Measurements from ENCODE around the gene STK33. TPM values are rescaled to one million over a fixed set of nuclear protein-coding genes. Genes with fewer than 3 reads are reported as not detected.

STK33 gene
- total RNA-seq, 1 donor from 2014 or later, result 0.69 TPM

DNA sequence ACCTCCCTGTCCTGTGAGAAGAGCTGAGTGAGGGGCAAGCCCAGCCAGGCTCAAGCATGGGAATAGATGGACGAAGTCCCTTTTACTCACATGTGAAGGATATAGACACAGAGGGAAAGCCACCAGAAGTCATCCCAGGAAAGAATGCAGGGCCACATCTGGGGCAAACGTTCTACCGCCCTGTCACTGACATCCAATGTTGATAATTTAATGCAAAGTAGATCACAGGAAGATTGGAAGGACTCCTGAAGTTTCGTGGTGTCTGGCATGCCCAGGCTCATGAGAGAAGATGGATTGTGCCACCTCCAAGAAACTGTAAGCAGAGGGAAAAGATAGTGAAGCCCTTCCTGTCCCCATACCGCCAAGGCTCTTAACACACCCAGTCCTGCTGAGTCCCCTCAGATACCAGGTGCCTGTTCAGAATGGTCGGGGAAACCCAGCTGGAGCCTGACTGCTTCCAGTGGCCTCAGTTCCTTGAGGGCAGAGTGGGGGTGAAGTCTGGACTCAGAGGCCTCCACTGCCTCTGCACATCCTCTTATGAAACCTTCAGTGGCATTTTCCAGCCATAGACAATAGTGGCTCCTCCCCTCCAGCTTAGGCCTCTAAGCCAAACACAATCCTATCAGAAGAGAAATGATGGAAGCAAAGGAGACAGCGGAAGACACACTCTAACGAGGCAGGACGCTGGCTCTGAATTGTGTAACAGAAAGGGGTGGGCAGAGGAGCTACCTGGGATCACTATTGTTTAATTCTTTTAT is 7.5 kb upstream of the STK33 start:
- no peak for DNase-seq

DNA sequence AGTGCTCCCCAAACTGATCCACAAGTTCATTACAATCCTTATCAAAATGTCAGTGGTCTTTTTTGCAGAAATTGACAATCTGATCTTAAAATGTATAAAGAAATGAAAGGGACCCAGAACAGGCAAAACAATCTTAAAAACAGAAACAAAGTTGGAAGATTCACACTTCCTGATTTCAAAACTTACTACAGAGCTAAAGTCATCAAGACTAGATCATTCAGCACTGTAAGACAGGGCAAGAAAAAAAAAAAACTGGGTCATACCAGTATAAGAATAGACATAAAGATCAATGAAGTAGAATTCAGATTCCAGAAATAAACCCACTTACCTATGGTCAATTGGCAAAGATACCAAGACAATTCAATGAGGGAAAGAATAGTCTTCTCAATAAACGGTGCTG is 4.5 kb upstream of the STK33 start:
- no peak for DNase-seq

DNA sequence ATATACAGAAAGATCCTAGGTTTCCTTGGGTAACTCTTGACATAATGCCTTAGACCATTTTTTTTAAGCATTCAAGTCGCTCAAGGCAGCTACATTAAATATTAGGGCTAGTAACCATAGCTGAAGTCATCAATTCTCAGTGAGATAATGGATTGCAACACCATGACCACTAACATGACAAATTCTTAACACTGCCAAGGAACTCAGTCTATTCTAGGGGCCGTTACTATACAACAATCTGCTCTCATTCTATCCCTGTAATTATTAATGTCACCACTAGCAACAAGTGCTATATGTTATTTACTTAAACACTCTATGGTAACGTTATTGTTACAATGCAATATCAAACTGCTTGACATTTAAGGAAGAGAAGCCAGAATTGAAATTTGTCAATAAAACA is 3.2 kb upstream of the STK33 start:
- peak; percentile 12 for DNase-seq

DNA sequence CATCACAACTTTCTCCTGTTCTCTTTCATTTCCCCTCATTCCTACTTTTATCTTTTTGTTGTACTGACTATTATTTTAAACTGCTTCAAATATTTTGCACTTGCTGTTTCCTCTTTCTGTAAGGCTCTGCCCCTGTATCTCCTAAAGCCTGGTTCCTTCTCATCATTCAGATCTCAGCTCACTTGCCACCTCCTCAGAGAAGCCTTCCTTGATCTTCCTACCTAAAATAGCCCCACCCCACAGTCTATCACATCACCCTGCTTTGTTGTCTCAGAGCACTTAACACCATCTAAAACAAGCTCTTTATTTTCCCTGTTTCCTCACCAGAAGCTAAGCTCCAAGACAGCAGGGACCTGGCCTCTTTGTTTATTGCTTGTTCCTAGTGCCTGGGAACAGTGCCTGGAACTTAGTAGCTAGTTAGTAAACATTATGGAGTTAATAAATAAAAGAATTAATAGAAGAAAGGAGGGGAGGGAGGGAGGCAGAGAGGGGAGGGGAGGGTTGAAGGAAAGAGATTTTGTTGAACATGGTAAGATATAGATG is 2.5 kb upstream of the STK33 start:
- DNase-seq, result no peak

- DNase-seq, result no peak
Observed at GRCh38 chr11:8593455-8593854, 573 bp downstream of the STK33 start.

DNA sequence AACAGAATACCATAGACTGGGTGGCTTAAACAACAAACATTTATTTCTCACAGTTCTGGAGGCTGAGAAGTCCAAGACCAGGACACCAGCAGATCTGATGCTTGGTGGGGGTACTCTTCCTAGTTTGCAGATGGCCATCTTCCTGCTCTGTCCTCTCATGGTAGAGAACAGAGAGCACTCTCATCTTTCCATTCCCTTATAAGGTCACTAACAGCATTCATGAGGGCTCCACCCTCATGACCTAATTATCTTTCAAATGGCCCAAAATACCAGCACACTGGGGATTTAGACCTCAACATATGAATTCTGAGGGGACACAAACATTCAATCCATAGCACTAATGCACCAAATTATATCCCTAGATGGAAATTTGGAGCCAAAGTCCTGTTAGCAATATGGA is 6.1 kb downstream of the STK33 start:
- DNase-seq, result no peak

DNA sequence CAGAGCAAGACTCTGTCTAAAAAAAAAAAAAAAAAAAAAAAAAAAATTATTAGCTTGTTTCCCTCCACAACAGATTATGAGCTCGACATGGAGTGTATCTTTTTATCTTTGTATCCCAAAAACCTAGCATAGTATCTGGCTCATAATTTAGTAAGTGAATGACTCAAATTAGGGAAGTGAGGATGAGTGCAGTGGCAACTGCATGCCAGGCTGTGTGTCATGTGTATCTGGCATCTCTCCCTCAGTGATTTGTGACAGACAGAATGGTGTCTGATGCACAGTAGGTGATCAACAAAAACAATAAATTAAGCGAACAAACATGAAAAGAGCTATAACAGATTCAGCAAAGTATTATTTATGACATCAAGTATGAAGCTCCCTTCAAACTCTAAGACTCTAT is 7.2 kb downstream of the STK33 start:
- no peak for DNase-seq

- DNase-seq, result no peak
Observed at GRCh38 chr11:8586184-8586583, 7.8 kb downstream of the STK33 start.

DNA sequence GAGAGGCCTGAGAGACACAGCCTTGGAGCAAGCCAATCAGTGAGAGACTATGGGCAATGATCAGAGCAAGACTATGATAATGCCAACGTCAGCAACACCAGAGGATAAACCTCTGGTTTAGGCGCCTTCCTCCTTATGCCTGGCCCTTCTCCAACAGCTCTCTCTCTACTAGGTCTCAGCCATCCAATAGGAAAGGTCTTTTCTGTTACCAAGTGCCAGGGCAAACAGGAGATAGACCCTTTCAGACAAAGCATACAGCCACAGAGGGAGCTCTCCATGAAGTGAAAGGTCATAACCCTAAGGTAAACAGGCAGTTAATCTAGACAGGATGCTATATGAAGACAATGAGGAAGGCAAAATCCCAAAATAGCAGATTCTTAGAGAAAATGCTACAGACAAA is 9.5 kb downstream of the STK33 start:
- DNase-seq, result no peak

DNA sequence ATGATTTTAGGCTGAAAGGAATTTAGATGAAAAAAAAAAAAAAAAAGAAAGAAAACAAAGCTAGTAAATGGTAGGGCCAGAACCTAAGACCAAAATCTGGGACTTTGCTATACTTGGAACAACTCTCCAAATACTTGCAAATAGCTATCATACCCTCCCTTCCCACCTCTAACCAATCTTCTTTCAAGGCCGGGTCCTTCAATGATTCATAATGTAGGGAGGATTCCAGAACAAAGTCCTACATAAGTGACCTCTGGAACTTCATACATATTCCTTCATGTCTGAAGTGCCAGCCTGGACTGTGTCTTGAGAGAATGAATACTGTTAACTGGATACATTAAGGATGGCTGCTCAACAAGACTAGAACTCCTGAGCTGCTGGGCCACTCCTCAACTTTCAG is 9.9 kb downstream of the STK33 start:
- DNase-seq, result no peak

DNA sequence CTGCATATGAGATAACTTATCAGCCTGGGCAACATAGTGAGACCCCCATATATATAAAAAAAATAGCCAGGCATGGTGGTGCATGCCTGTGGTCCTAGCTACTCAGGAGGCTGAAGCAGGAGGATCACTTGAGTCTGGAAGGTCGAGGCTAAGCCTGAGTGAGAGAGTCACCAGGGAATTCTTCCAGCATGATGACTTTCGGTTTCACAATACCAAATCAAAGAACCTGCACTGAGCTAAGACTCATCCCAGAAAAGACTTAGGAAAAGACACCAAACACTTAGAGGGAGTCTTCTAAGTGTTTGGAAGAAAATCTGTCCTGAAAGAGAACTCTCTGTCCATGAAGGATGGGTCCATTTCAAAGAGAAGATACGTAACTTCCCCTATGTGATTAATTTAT is 12.7 kb downstream of the STK33 start:
- DNase-seq, result no peak

DNA sequence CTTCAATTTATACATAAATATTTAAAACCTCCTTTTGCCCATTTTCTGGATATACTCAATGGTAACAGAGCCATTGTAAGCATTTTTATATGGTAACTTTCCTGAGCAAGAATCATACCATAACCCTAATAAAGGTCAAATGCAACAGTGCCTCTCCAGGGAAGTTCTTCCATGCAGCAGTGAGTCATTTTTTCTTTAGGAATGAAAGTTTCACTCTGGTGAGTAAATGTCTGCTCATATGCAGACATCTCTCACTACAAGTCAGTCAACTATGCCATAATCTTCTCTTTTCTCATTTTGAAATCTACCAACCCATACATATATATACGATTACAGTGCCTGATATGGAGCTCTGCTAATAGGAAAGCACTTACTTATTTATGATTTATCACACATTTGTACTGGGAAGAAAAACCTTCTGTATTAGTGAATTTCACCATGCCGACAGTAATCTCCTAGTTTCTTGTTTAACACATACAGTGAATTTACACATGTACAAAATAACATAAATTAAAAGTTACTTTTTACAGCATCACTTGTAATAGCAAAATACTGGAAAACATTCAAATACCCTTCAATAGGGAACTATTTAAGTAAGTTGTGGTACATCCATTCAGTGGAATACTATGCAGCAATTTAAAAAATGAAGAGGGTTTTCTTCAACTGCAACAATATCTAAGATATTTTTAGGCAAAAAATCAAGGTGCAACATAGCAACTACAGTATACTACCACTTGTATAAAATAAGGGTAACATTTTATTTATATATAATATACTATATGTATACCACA is 16.0 kb downstream of the STK33 start:
- no peak for DNase-seq

- no peak for DNase-seq
Observed at GRCh38 chr11:8574798-8575197, 19.2 kb downstream of the STK33 start.

DNA sequence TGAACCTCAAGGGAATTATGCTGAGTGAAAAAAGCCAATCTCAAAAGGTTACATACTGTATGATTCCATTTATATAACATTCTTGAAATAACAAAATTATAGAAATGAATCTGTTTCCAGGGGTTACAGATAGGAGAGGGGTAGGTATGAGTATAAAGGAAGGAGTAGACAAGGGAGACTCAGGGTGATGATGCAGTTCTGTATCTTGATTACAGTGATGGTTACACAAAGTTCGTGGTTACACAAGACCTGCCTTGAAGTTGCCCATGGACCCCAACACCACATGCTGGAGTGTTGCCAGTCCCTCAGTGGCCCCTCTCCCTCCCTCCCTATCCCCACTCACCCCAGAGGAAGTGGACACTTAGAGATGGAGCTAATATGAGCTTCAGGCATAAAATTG is 20.3 kb downstream of the STK33 start:
- no peak for DNase-seq

DNA sequence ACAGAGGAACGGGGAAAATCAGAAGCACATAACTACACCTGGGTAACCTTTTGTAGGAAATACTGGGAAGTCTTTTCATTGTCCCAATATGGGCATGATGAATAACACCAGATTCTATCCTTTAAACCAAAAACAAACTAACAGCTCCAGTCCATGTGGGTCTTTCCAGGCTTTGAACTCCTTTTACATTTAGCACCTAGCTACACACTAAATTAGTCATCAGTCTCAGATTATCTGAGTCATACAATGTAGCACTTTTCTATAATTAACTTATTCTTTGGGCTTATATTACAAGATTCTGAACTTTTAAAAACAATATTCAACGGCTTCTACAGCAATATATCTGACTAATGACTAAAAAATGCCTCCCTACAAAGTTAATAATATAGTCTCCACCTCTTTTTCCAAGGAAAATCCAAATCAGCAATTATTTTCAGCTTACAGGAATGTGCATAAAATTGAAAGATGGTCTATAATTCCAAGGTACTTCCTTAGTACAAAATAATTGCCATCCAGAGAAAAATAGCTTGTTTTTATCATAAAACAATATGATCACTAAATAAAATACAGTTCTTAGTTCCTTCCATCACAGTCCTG is 26.3 kb downstream of the STK33 start:
- DNase-seq, result no peak

DNA sequence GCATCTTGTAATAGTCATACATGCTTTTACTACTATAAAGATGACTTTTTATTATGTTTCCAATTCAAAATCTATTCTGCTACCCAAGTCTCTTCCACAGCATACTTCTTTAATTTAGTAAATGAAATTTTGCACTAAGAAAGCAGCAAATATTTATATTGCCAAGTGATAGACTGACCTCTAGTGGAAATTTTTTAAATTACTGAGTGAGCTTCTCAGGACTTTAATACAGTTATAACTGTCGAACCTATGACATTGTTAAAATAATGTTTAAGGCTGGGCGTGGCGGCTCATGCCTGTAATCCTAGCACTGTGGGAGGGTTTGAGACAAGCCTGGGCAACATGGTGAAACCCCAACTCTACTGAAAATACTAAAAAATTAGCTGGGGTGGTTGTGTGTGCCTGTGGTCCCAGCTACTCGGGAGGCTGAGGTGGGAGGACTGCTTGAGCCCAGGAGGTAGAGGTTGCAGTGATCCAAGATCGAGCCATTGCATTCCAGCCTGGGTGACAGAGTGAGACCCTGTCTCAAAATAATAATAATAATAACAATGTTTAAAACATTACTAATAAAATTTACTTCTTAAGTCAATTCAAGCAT is 27.3 kb downstream of the STK33 start:
- peak; percentile 0 for DNase-seq

DNA sequence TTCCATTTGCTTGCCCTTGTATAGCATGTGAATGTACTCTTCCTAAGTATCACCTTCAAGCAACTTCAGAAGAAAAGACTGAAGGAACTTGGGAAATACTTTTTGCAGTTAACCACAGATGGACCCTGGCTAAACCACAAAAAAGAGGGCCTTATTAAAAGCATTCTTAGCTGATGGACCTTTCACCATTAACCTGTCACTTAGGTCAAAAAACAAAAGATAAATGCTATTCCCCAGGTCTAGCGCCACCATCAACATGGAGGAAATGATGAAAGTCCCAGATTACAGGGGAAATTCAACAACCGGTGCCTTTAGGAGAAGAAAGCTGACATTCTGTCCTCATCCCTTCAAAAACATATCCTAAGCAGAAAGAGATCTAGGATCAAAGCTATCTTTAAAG is 29.5 kb downstream of the STK33 start:
- no peak for DNase-seq

- no peak for DNase-seq
Observed at GRCh38 chr11:8561461-8561860, 32.6 kb downstream of the STK33 start.

- DNase-seq, result no peak
Observed at GRCh38 chr11:8558436-8558835, 35.6 kb downstream of the STK33 start.

- no peak for DNase-seq
Observed at GRCh38 chr11:8545698-8546366, 48.2 kb downstream of the STK33 start.

GRCh38 chr11:8544807-8545206 is 49.2 kb downstream of the STK33 start:
- no peak for DNase-seq

- no peak for DNase-seq
Observed at GRCh38 chr11:8543278-8543677, 50.8 kb downstream of the STK33 start.
